ENCODE data around the gene SLC30A9. TPM values are rescaled to one million over a fixed set of nuclear protein-coding genes. Genes with fewer than 3 reads are reported as not detected.

The SLC30A9 gene
- total and polyA plus RNA-seq, 2 of the 13 experiments (the other 11 are each of a cell fraction or from before 2014, with no cell fraction given): 27.5 to 72.8 TPM

GRCh38 chr4:42122237-42122636 is 131.9 kb downstream of the SLC30A9 start:
- in situ Hi-C loops (cut with HindIII; ENCODE audit: extremely low pct_ligation_motif_present, low pct_unique_long_range_greater_than_20kb) (no loop called here), intact Hi-C loops (cut with micrococcal nuclease; ENCODE audit: unreplicated experiment) (no loop called here)
- Histone ChIP-seq H3K36me3 (replicated peaks in 1 of 2; ENCODE audit: control insufficient read depth in 1 of 2, insufficient read depth in 2 of 2, low read length in 2 of 2) (no peaks in the 10 kb centered on the region), H3K4me2 (ENCODE audit: low read depth, low read length) (no peak overlapping the region), H3K79me2 (ENCODE audit: insufficient read depth, low read length) (no peaks in the 10 kb centered on the region), H3K27me3 (ENCODE audit: control insufficient read depth in 1 of 2, insufficient read depth in 2 of 2, low read length in 2 of 2) (peaks cover 2 to 26% of the 10 kb centered on the region in 2 experiments; a peak in 4 of 5 replicates), H4K20me1 (ENCODE audit: insufficient read depth, low read length) (no peaks in the 10 kb centered on the region), H2AFZ (ENCODE audit: low read length) (no peak overlapping the region), H3K9me3 (ENCODE audit: low read length) (no peaks in the 10 kb centered on the region), H3K4me3 (replicated peaks in 1 of 3; ENCODE audit: insufficient read depth in 1 of 3, low read depth in 2 of 3, low read length in 3 of 3) (no peak overlapping the region), H3K9ac (ENCODE audit: insufficient read depth, low read depth, low read length) (no peak overlapping the region), H3K27ac (ENCODE audit: extremely low read length, insufficient read depth, low read length) (no peak overlapping the region), H3K4me1 (ENCODE audit: insufficient read depth, low read length) (no peaks in the 10 kb centered on the region)
- no TSS peak for BruUV-seq (replicated peaks)
- ATAC-seq: no peak
- TF ChIP-seq REL (CRISPR knock-in tag; conservative IDR thresholded peaks at IDR 0.05): no peak
- no peak for TF ChIP-seq DRAP1 (CRISPR knock-in tag; IDR thresholded peaks at IDR 0.05)
- no peak for TF ChIP-seq MAFF (IDR thresholded peaks at IDR 0.05; ENCODE audit: low read depth, low read length)
- no peak for TF ChIP-seq MED13 (CRISPR knock-in tag; IDR thresholded peaks at IDR 0.05)
- no peak for TF ChIP-seq NCOR1 (IDR thresholded peaks at IDR 0.05; ENCODE audit: borderline replicate concordance, low read length)
- no peak for TF ChIP-seq ZNF605 (CRISPR knock-in tag; IDR thresholded peaks at IDR 0.05)
- TF ChIP-seq ZBTB10 (CRISPR knock-in tag; IDR thresholded peaks at IDR 0.05; ENCODE audit: borderline replicate concordance): no peak
- no peak for TF ChIP-seq THAP7 (CRISPR knock-in tag; IDR thresholded peaks at IDR 0.05)
- no peak for TF ChIP-seq SP4 (CRISPR knock-in tag; IDR thresholded peaks at IDR 0.05)
- TF ChIP-seq ZBTB44 (CRISPR knock-in tag; IDR thresholded peaks at IDR 0.05): no peak
- TF ChIP-seq RARA (CRISPR knock-in tag; IDR thresholded peaks at IDR 0.05): no peak
- no peak for TF ChIP-seq THAP8 (CRISPR knock-in tag; IDR thresholded peaks at IDR 0.05; ENCODE audit: borderline replicate concordance)
- no peak for TF ChIP-seq ZBTB20 (CRISPR knock-in tag; IDR thresholded peaks at IDR 0.05; ENCODE audit: borderline replicate concordance, low read depth)
- TF ChIP-seq ZBTB7B (CRISPR knock-in tag; IDR thresholded peaks at IDR 0.05): no peak
- TF ChIP-seq GPBP1L1 (CRISPR knock-in tag; IDR thresholded peaks at IDR 0.05): no peak
- no peak for TF ChIP-seq SP2 (CRISPR knock-in tag; IDR thresholded peaks at IDR 0.05)
- no peak for TF ChIP-seq REPIN1 (CRISPR knock-in tag; IDR thresholded peaks at IDR 0.05; ENCODE audit: borderline replicate concordance, low read depth)
- no peak for TF ChIP-seq ZNF207 (IDR thresholded peaks at IDR 0.05; ENCODE audit: borderline replicate concordance)
- DNase-seq (ENCODE audit: low spot score): no peak
- POLR2A ChIA-PET: no interaction called here
- CTCF ChIA-PET (ENCODE audit: low intra/inter-chr PET ratio, low total read pairs): no interaction called here
- 9% methylated on average over 4 of the region's 4 CpGs for WGBS (ENCODE audit: low lambda C conversion rate)
- FAIRE-seq: no peak

All from HepG2 (cell line).